ENCODE measurements around the gene ITPR1. TPM values are rescaled to one million over a fixed set of nuclear protein-coding genes. Genes with fewer than 3 reads are reported as not detected.

The ITPR1 gene
- polyA plus RNA-seq, 2 of the 4 experiments (the other 2 are of a cell fraction), result 2.8 to 9.6 TPM

- Histone ChIP-seq H3K27ac (no peak overlapping the region), H3K4me3 (no peak overlapping the region), H3K9me3 (no peaks in the 10 kb centered on the region), H3K4me1 (no peaks in the 10 kb centered on the region), H3K4me2 (no peak overlapping the region)
- 79% methylated on average over 3 of the region's 3 CpGs for WGBS (ENCODE audit: missing lambda C conversion rate)
- ChIA-PET POLR2A (no interaction called here), CTCF (interaction anchor here (2.2 kb wide), 1 partner anchor 20 kb away, joined by 6 read pairs; no protein-coding TSS in a partner anchor)
- DNase-seq (ENCODE audit: low read depth in 1 of 2, low spot score in 1 of 2), result no peak
- FAIRE-seq, result no peak
- no peak for ATAC-seq
- TF ChIP-seq MAFK (IDR thresholded peaks at IDR 0.05; ENCODE audit: partially characterized antibody), result no peak
- TF ChIP-seq KDM1A (IDR thresholded peaks at IDR 0.05; ENCODE audit: low read depth), result no peak
- TF ChIP-seq CBX8 (IDR thresholded peaks at IDR 0.05), result no peak
- TF ChIP-seq FOSL2 (IDR thresholded peaks at IDR 0.05), result no peak
- TF ChIP-seq FOSL2 (CRISPR knock-in tag; IDR thresholded peaks at IDR 0.05), result no peak
- TF ChIP-seq PHF8 (IDR thresholded peaks at IDR 0.05; ENCODE audit: borderline replicate concordance, low read depth), result no peak
- no peak for TF ChIP-seq CBX2 (IDR thresholded peaks at IDR 0.05; ENCODE audit: borderline replicate concordance, low read depth)
- TF ChIP-seq ATOH8 (CRISPR knock-in tag; IDR thresholded peaks at IDR 0.05; ENCODE audit: low read depth), result no peak
- no peak for TF ChIP-seq HOXB5 (CRISPR knock-in tag; IDR thresholded peaks at IDR 0.05)
- no peak for TF ChIP-seq ZSCAN20 (CRISPR knock-in tag; IDR thresholded peaks at IDR 0.05)
- no peak for TF ChIP-seq TFCP2L1 (CRISPR knock-in tag; IDR thresholded peaks at IDR 0.05)
- no peak for TF ChIP-seq RNF2 (IDR thresholded peaks at IDR 0.05; ENCODE audit: borderline replicate concordance, low read depth)
- no peak for TF ChIP-seq FOSB (CRISPR knock-in tag; IDR thresholded peaks at IDR 0.05)
- no peak for TF ChIP-seq NPAS2 (CRISPR knock-in tag; IDR thresholded peaks at IDR 0.05; ENCODE audit: borderline replicate concordance)
- TF ChIP-seq NR3C1 (IDR thresholded peaks at IDR 0.05), result no peak
- no peak for TF ChIP-seq MAZ (IDR thresholded peaks at IDR 0.05; ENCODE audit: borderline replicate concordance, low read depth, low read length)
- no peak for TF ChIP-seq PBX3 (IDR thresholded peaks at IDR 0.05)
- no peak for TF ChIP-seq SREBF2 (IDR thresholded peaks at IDR 0.05)
- no peak for TF ChIP-seq CHD2 (IDR thresholded peaks at IDR 0.05; ENCODE audit: low read length, partially characterized antibody)
- TF ChIP-seq RAD21 (conservative IDR thresholded peaks at IDR 0.05 in 1 of 2, IDR thresholded peaks at IDR 0.05 in 1 of 2), result no peak
- TF ChIP-seq HOXA7 (CRISPR knock-in tag; IDR thresholded peaks at IDR 0.05), result no peak
Measured at GRCh38 chr3:4613366-4613765, 120.2 kb downstream of the ITPR1 start.

GRCh38 chr3:4614070-4614469, 120.9 kb downstream of the ITPR1 start:
- no peaks in the 10 kb centered on the region for H3K9me3 ChIP-seq
- WGBS (ENCODE audit: missing lambda C conversion rate), result 36% methylated on average over 5 of the region's 5 CpGs
- ChIA-PET CTCF (interaction anchor here (0.9 to 2.2 kb wide), 2 partner anchors 16 to 19 kb away, joined by 3 to 6 read pairs; no protein-coding TSS in a partner anchor), POLR2A (no interaction called here)
- ATAC-seq, result no peak
- no peaks in the 10 kb centered on the region for H3K4me1 ChIP-seq
- no peak overlapping the region for H3K4me3 ChIP-seq
- H3K4me2 ChIP-seq, result no peak overlapping the region
- TF ChIP-seq BHLHE40 (IDR thresholded peaks at IDR 0.05; ENCODE audit: low read depth, low read length), result no peak
- no peak for TF ChIP-seq HOXA7 (CRISPR knock-in tag; IDR thresholded peaks at IDR 0.05)
- no peak for TF ChIP-seq NPAS2 (CRISPR knock-in tag; IDR thresholded peaks at IDR 0.05; ENCODE audit: borderline replicate concordance)
- TF ChIP-seq PBX3 (IDR thresholded peaks at IDR 0.05), result no peak
- no peak for TF ChIP-seq FOSB (CRISPR knock-in tag; IDR thresholded peaks at IDR 0.05)
- no peak for DNase-seq (ENCODE audit: low read depth in 1 of 2, low spot score in 1 of 2)
- no peak for FAIRE-seq
- no peak overlapping the region for H3K27ac ChIP-seq

- H3K27ac ChIP-seq, result no peak overlapping the region
- no peaks in the 10 kb centered on the region for H3K4me1 ChIP-seq
- no peak overlapping the region for H3K4me2 ChIP-seq
- CTCF ChIA-PET, result interaction anchor here (0.9 to 2.2 kb wide), 2 partner anchors 15 to 18 kb away, joined by 3 to 6 read pairs; no protein-coding TSS in a partner anchor
- H3K4me3 ChIP-seq, result no peak overlapping the region
- POLR2A ChIA-PET, result no interaction called here
- FAIRE-seq (no peak), ATAC-seq (no peak), DNase-seq (ENCODE audit: low read depth in 1 of 2, low spot score in 1 of 2) (no peak)
- WGBS (ENCODE audit: missing lambda C conversion rate), result 48% methylated on average over 3 of the region's 3 CpGs
- no peaks in the 10 kb centered on the region for H3K9me3 ChIP-seq
- TF ChIP-seq SMC3 (IDR thresholded peaks at IDR 0.05) (no peak), CHD2 (IDR thresholded peaks at IDR 0.05; ENCODE audit: low read length, partially characterized antibody) (no peak), HOXB5 (CRISPR knock-in tag; IDR thresholded peaks at IDR 0.05) (no peak), NR3C1 (IDR thresholded peaks at IDR 0.05) (no peak), MAFK (IDR thresholded peaks at IDR 0.05; ENCODE audit: partially characterized antibody) (no peak), MYC (IDR thresholded peaks at IDR 0.05; ENCODE audit: borderline replicate concordance, low read length) (no peak), ELK1 (IDR thresholded peaks at IDR 0.05; ENCODE audit: low read depth, low read length) (no peak), RAD21 (conservative IDR thresholded peaks at IDR 0.05 in 1 of 2, IDR thresholded peaks at IDR 0.05 in 1 of 2) (no peak), HEYL (CRISPR knock-in tag; IDR thresholded peaks at IDR 0.05) (no peak), USF2 (IDR thresholded peaks at IDR 0.05) (no peak), PHF8 (IDR thresholded peaks at IDR 0.05; ENCODE audit: borderline replicate concordance, low read depth) (no peak)
Measured at GRCh38 chr3:4614927-4615326, 121.8 kb downstream of the ITPR1 start.
